GM10248 (cell line): ENCODE data around the gene CELA2A.

ENCODE experiments used
- CTCF ChIA-PET: fragments of 300-600 bp; sonication (Branson Sonifier 250); formaldehyde crosslinking; extraction: SDS; loops from one replicate; lab custom pipeline; 2021; ENCODE audit warnings: antibody characterized with exemption; lab: Yijun Ruan, JAX
- POLR2A ChIA-PET: fragments of 350-650 bp; sonication (Branson Sonifier 250); formaldehyde crosslinking; extraction: SDS; loops from one replicate; lab custom pipeline; 2020; ENCODE audit warnings: antibody characterized with exemption; lab: Yijun Ruan, JAX
- DNase-seq: peaks from one replicate; pipeline ENCODE4 v3.0.0; 2012; ENCODE audit errors: extremely low spot score
- TF ChIP-seq, protein P1 (sequence below): IDR thresholded peaks from 2 replicates; pipeline ENCODE4 v1.5.1; 2012; ENCODE audit warnings: mild to moderate bottlenecking, low read depth; ENCODE audit errors: extremely low read depth, missing control alignments, control extremely low read depth

Gene CELA2A

DNA sequence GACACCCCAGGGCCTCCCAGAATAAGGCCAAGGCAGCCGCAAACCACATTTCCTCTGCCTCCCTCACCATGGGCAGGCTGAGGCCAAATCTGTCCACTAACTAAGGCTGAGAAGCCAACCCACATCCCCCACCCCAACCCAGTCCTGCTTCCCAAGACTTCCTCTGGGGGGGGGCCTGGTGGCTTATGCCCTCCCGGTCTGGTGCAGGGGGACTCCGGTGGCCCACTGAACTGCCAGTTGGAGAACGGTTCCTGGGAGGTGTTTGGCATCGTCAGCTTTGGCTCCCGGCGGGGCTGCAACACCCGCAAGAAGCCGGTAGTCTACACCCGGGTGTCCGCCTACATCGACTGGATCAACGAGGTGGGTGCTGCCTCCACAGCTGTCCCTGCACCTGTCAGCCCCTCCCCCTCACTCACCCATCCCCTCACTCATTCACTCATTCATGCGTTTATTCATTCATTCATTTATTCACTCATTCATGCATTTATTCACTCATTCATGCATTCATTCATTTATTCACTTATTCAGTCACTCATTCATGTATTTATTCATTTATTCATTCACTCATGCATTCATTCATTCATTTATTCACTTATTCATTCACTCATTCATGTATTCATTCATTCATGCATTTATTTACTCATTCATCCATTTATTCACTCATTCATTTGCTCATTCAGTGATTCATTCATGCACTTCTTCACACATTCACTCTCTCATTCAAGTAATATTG is 11.0 kb upstream of the CELA2A start:
- TF ChIP-seq, protein P1, sequence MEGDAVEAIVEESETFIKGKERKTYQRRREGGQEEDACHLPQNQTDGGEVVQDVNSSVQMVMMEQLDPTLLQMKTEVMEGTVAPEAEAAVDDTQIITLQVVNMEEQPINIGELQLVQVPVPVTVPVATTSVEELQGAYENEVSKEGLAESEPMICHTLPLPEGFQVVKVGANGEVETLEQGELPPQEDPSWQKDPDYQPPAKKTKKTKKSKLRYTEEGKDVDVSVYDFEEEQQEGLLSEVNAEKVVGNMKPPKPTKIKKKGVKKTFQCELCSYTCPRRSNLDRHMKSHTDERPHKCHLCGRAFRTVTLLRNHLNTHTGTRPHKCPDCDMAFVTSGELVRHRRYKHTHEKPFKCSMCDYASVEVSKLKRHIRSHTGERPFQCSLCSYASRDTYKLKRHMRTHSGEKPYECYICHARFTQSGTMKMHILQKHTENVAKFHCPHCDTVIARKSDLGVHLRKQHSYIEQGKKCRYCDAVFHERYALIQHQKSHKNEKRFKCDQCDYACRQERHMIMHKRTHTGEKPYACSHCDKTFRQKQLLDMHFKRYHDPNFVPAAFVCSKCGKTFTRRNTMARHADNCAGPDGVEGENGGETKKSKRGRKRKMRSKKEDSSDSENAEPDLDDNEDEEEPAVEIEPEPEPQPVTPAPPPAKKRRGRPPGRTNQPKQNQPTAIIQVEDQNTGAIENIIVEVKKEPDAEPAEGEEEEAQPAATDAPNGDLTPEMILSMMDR = no peak
- ChIA-PET POLR2A (no interaction called here), CTCF (interaction anchor here (3.5 kb wide), 1 partner anchor 14 kb away, joined by 15 read pairs; no protein-coding TSS in a partner anchor)
- DNase-seq = no peak

DNA sequence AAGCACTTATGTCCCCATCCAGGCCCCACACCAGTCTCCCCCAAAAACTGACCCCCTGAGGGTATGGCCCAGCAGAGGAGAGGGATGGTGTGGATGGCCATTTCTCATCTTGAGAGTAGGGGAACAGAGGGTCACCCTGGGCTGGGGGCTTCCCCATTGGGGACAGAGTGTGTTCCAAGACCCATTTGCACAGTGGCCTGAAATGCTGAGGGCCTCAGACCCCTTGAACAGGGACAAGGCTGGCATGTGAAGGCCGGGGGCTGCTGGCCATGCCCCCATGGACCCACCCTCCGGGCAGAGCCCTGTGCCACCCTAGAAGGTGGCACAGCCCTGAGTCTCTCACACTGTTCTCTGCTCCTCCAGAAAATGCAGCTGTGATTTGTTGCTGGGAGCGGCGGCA is 10.3 kb upstream of the CELA2A start:
- CTCF ChIA-PET = no interaction called here
- TF ChIP-seq, protein P1 = no peak

DNA sequence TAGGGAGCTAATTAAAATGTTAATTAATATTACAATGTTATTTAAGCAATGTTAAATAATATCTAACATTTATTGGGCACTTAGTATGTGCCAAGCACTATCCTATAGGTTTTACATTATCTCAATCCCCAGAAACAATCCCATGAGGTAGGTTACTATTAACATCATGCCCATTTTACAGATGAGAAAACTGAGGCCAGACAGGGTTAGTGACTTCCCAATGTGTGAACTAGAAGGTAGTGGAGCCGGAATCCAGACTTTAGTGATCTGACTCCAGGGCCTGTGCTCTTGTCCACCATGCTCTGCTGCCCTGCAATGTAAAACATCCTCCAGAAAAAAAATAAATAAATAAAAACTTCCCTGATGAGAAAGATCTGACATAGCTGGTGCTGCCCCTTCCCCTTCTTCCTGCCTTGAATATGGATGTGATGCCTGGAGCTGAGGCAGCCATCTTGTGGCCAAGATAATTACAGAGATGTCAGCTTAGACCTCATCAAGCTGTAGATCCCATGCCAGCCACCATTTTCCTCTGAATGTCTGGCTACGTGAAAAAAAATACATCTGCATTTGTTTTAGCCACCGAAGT is 7.6 kb upstream of the CELA2A start:
- POLR2A ChIA-PET = no interaction called here

More for the DNA sequence above, 10.3 kb upstream of the CELA2A start:
- no peak for DNase-seq
- POLR2A ChIA-PET = no interaction called here

DNA sequence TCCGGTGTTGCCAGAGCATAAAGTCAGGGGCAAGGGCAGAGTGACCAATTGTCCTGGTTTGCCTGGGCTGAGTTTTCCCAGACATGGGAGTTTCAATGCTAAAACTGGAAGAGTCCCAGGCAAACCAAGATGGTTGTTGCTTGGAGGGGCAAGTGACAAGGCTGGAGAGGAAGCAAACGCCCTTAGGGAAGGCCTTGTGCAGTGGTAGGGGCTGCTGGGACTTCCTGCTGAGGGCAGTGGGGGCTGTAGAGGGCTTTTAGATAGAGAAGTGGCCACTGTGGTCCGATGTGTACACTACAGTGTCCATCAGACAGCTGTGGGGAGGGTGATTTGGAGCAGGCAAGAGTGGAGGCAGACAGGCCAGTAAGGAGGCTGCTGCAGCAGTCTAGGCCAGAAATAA is 7.0 kb upstream of the CELA2A start:
- ChIA-PET CTCF (interaction anchor here (3.7 kb wide), 1 partner anchor 18 kb away, joined by 16 read pairs; no protein-coding TSS in a partner anchor), POLR2A (no interaction called here)
- no peak for DNase-seq
- TF ChIP-seq, protein P1 = no peak

More for the DNA sequence above, 7.6 kb upstream of the CELA2A start:
- DNase-seq = no peak
- TF ChIP-seq, protein P1 = no peak
- CTCF ChIA-PET = interaction anchor here (0.9 to 3.7 kb wide), 2 partner anchors 17 to 126 kb away, joined by 4 to 16 read pairs; no protein-coding TSS in a partner anchor

DNA sequence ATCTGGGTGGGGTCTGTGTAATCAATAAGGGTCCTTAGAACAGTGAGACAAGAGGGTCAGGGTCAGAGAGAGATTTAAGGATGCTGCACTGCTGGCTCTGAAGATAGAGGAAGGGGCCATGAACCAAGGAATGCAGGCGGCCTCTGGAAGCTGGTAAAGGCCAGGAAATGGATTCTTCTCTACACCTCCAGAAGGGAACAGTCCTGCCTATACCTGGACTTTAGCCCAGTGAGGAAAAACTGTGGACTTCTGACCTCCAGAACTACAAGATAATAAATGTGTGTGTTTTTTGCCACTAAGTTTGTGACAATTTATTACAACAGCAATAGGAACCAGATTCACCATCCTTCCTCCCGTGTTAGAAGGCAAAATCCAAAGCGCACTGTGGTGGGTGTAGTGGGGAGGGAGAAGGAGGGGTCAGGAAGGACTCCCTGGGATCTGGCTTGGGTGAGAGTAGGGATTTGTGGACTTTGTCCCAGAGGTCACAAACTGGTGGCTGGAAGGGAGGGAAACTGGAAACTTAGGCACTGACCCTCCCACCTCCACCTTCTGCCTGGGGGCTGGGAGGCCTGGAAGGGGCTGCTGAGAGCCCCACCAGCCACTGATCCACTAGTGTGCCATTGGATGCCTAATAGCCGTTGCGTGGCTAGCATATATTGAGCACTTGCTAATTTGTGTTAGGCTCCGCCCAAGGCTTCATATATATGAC is 5.4 kb upstream of the CELA2A start:
- ChIA-PET CTCF (no interaction called here), POLR2A (no interaction called here)
- DNase-seq = no peak
- TF ChIP-seq, protein P1 = no peak

DNA sequence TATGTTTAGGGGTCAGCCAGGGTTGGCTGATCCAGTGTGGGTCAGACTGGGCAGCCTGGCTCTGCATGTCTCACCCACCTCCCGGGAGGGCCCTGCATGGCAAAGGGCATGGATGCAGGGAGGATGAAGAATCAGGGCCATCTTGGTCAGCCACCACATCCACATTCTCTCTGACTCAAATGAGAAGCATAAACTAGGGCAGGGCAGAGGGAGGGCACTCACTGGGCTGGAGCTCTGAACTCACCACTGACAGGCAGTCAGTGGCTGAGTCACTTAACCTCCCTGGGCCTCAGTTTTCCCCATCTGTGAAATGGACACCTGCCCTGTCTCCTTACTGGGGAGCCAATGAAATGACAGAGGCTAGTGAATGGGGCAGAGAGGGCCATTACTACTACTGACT is 4.3 kb upstream of the CELA2A start:
- TF ChIP-seq, protein P1 = no peak
- POLR2A ChIA-PET = no interaction called here
- no peak for DNase-seq
- CTCF ChIA-PET = interaction anchor here (1.0 kb wide), 1 partner anchor 21 kb away, joined by 4 read pairs; no protein-coding TSS in a partner anchor
